Measurements from ENCODE around the gene R3HCC1L.

Gene R3HCC1L

GRCh38 chr10:98253499-98253898, 119.0 kb downstream of the R3HCC1L start:
- TF ChIP-seq JUND (IDR thresholded peaks at IDR 0.05; ENCODE audit: low read depth) = no peak

GRCh38 chr10:98254234-98254974, 119.9 kb downstream of the R3HCC1L start:
- no peak for TF ChIP-seq JUND (IDR thresholded peaks at IDR 0.05; ENCODE audit: low read depth)
- in situ Hi-C loops (cut with HindIII; ENCODE audit: low pct_unique_long_range_greater_than_20kb, low sequenced_read_pairs) = no loop called here
- DNase-seq (ENCODE audit: low read depth in 1 of 2, low spot score in 1 of 2) = no peak

More at GRCh38 chr10:98253499-98253898, 119.0 kb downstream of the R3HCC1L start:
- DNase-seq (ENCODE audit: low read depth in 1 of 2, low spot score in 1 of 2) = no peak
- in situ Hi-C loops (cut with HindIII; ENCODE audit: low pct_unique_long_range_greater_than_20kb, low sequenced_read_pairs) = no loop called here

GRCh38 chr10:98255146-98255877, 120.9 kb downstream of the R3HCC1L start:
- no peak for TF ChIP-seq JUND (IDR thresholded peaks at IDR 0.05; ENCODE audit: low read depth)
- DNase-seq (ENCODE audit: low read depth in 1 of 2, low spot score in 1 of 2) = no peak
- in situ Hi-C loops (cut with HindIII; ENCODE audit: low pct_unique_long_range_greater_than_20kb, low sequenced_read_pairs) = no loop called here

GRCh38 chr10:98256692-98257091, 122.2 kb downstream of the R3HCC1L start:
- in situ Hi-C loops (cut with HindIII; ENCODE audit: low pct_unique_long_range_greater_than_20kb, low sequenced_read_pairs) = no loop called here
- TF ChIP-seq JUND (IDR thresholded peaks at IDR 0.05; ENCODE audit: low read depth) = no peak
- no peak for DNase-seq (ENCODE audit: low read depth in 1 of 2, low spot score in 1 of 2)

- in situ Hi-C loops (cut with HindIII; ENCODE audit: low pct_unique_long_range_greater_than_20kb, low sequenced_read_pairs) = no loop called here
- DNase-seq (ENCODE audit: low read depth in 1 of 2, low spot score in 1 of 2) = no peak
- no peak for TF ChIP-seq JUND (IDR thresholded peaks at IDR 0.05; ENCODE audit: low read depth)
These were observed 122.7 kb downstream of the R3HCC1L start for GRCh38 chr10:98257198-98257597.

GRCh38 chr10:98257961-98258360, 123.5 kb downstream of the R3HCC1L start:
- in situ Hi-C loops (cut with HindIII; ENCODE audit: low pct_unique_long_range_greater_than_20kb, low sequenced_read_pairs) = no loop called here
- no peak for TF ChIP-seq JUND (IDR thresholded peaks at IDR 0.05; ENCODE audit: low read depth)
- DNase-seq (ENCODE audit: low read depth in 1 of 2, low spot score in 1 of 2) = no peak

GRCh38 chr10:98258683-98259454, 124.4 kb downstream of the R3HCC1L start:
- TF ChIP-seq JUND (IDR thresholded peaks at IDR 0.05; ENCODE audit: low read depth) = no peak
- in situ Hi-C loops (cut with HindIII; ENCODE audit: low pct_unique_long_range_greater_than_20kb, low sequenced_read_pairs) = no loop called here
- DNase-seq (ENCODE audit: low read depth in 1 of 2, low spot score in 1 of 2) = no peak

GRCh38 chr10:98259606-98260315, 125.3 kb downstream of the R3HCC1L start:
- TF ChIP-seq JUND (IDR thresholded peaks at IDR 0.05; ENCODE audit: low read depth) = no peak
- no peak for DNase-seq (ENCODE audit: low read depth in 1 of 2, low spot score in 1 of 2)
- in situ Hi-C loops (cut with HindIII; ENCODE audit: low pct_unique_long_range_greater_than_20kb, low sequenced_read_pairs) = no loop called here

- in situ Hi-C loops (cut with HindIII; ENCODE audit: low pct_unique_long_range_greater_than_20kb, low sequenced_read_pairs) = no loop called here
- TF ChIP-seq JUND (IDR thresholded peaks at IDR 0.05; ENCODE audit: low read depth) = no peak
- no peak for DNase-seq (ENCODE audit: low read depth in 1 of 2, low spot score in 1 of 2)
These were observed 125.9 kb downstream of the R3HCC1L start for GRCh38 chr10:98260350-98260749.

GRCh38 chr10:98260752-98261151, 126.3 kb downstream of the R3HCC1L start:
- DNase-seq (ENCODE audit: low read depth in 1 of 2, low spot score in 1 of 2) = no peak
- in situ Hi-C loops (cut with HindIII; ENCODE audit: low pct_unique_long_range_greater_than_20kb, low sequenced_read_pairs) = no loop called here
- no peak for TF ChIP-seq JUND (IDR thresholded peaks at IDR 0.05; ENCODE audit: low read depth)

GRCh38 chr10:98261436-98262277, 127.2 kb downstream of the R3HCC1L start:
- DNase-seq (ENCODE audit: low read depth in 1 of 2, low spot score in 1 of 2) = no peak
- in situ Hi-C loops (cut with HindIII; ENCODE audit: low pct_unique_long_range_greater_than_20kb, low sequenced_read_pairs) = no loop called here
- TF ChIP-seq JUND (IDR thresholded peaks at IDR 0.05; ENCODE audit: low read depth) = no peak

Data from T47D (cell line).